ENCODE results near the gene PTPRN2. TPM values are rescaled to one million over a fixed set of nuclear protein-coding genes. Genes with fewer than 3 reads are reported as not detected.
"Not testable (repeated sequence)": the region's sequence is repeated elsewhere in the genome, so short reads cannot be mapped to it uniquely, and the experiment has no call there.

PTPRN2 gene
- total RNA-seq, 1 experiment from 2014 or later, result 1.2 TPM

GRCh38 chr7:158316466-158317031, 271.1 kb downstream of the PTPRN2 start:
- Histone ChIP-seq H3K4me1 (replicated peaks) (no peaks in the 10 kb centered on the region), H3K27me3 (replicated peaks) (no peaks in the 10 kb centered on the region), H3K4me3 (no peak overlapping the region), H3K27ac (no peak overlapping the region), H3K9me3 (replicated peaks) (peaks cover 24% of the 10 kb centered on the region), H3K36me3 (no peaks in the 10 kb centered on the region)
- no peak for DNase-seq (ENCODE audit: low read depth in 1 of 2, low spot score in 2 of 2)

DNA sequence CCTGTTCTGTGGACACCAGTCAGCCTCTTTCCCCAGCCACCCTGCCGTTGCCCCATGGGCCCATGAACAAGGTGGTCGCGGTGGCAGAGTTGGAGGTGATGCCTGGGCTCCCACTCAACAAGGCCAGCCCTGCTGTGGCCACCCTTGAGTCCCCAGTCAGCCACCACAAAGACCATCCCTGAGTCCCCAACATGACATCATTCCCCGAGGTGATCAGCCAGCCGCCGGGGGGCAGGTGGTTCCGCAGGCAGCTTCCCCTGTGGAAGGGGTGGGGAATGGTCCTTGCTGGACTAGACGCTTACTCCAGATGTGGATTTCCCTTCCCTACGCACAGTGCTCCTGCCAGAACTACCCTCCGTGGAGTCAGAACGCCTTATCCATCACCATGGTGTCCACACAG, 271.7 kb downstream of the PTPRN2 start:
- Histone ChIP-seq H3K9me3 (replicated peaks) (peaks cover 24% of the 10 kb centered on the region), H3K27ac (no peak overlapping the region), H3K4me3 (no peak overlapping the region), H3K4me1 (replicated peaks) (no peaks in the 10 kb centered on the region), H3K36me3 (no peaks in the 10 kb centered on the region), H3K27me3 (replicated peaks) (no peaks in the 10 kb centered on the region)
- DNase-seq (ENCODE audit: low read depth in 1 of 2, low spot score in 2 of 2), result peak in 1 of 2 experiments; percentile 22

- H3K9me3 ChIP-seq (replicated peaks), result peaks cover 24% of the 10 kb centered on the region
- no peak overlapping the region for H3K4me3 ChIP-seq
- no peaks in the 10 kb centered on the region for H3K36me3 ChIP-seq
- no peak overlapping the region for H3K27ac ChIP-seq
- H3K4me1 ChIP-seq (replicated peaks), result no peaks in the 10 kb centered on the region
- no peaks in the 10 kb centered on the region for H3K27me3 ChIP-seq (replicated peaks)
- DNase-seq (ENCODE audit: low read depth in 1 of 2, low spot score in 2 of 2), result peak in 1 of 2 experiments; percentile 12
Observed at GRCh38 chr7:158315326-158315725, 272.3 kb downstream of the PTPRN2 start.

DNA sequence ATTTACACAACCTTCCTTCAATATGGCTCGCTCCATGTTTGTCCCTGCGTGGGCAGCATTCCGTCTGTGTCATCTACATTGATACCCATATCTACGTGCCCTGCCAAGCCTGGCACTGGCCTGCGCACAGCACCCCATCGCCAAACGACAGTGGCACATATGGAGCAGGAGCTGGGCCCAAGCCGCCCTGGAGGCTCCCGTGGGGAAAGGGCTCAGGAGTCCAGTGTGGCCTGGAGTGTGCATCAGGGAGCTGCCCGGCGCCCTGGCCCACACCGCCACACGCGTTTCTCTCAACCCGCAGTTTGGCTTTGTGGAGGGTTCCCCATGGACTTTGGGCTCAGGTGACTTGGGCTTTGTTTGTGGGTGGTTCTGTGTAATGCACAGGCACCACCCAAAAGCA, 273.2 kb downstream of the PTPRN2 start:
- no peaks in the 10 kb centered on the region for H3K27me3 ChIP-seq (replicated peaks)
- H3K4me1 ChIP-seq (replicated peaks), result no peaks in the 10 kb centered on the region
- no peaks in the 10 kb centered on the region for H3K36me3 ChIP-seq
- peak in 1 of 2 experiments; percentile 25 for DNase-seq (ENCODE audit: low read depth in 1 of 2, low spot score in 2 of 2)
- H3K4me3 ChIP-seq, result no peak overlapping the region
- no peak overlapping the region for H3K27ac ChIP-seq
- peaks cover 24% of the 10 kb centered on the region for H3K9me3 ChIP-seq (replicated peaks)

DNA sequence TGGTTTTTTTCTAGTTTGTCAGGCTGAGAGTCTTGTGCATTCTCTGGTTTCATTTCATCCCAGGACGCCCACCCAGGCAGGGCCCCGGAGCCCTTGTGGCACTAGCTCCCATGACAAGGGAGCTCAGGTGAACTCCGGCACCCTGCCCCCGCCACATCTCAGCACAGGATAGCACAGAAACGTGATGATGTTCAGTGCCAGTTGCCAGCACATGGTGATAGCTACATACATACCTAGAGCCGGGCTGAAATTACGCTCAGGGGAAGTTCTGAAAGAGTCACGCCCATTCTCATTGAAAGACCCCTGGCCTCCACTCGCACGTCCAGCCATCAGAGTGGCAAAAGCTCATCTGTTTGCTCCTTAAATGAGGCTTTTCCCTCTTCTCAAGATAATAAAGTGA, 273.7 kb downstream of the PTPRN2 start:
- Histone ChIP-seq H3K36me3 (no peaks in the 10 kb centered on the region), H3K9me3 (replicated peaks) (peaks cover 24% of the 10 kb centered on the region)
- peak in 1 of 2 experiments; percentile 28 for DNase-seq (ENCODE audit: low read depth in 1 of 2, low spot score in 2 of 2)

DNA sequence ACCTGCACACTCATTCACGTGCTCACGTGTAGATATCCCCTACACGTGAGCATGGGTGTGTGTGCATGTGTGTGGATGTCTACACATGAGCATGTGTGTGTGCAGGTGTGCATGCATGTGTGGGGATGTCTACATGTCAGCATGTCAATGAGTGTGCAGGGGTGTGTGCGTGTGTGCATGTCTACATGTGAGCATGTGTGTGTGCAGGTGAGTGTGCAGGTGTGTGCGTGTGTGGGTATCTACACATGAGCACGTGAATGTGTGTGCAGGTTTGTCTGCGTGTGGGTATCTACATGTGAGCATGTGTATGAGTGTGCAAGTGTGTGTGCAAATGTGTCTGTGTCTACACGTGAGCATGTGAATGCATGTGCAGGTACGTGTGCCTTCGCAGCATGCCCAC, 274.8 kb downstream of the PTPRN2 start:
- peak in 1 of 2 experiments; percentile 35 for DNase-seq (ENCODE audit: low read depth in 1 of 2, low spot score in 2 of 2)

More for the DNA sequence above, 273.7 kb downstream of the PTPRN2 start:
- Histone ChIP-seq H3K27me3 (replicated peaks) (no peaks in the 10 kb centered on the region), H3K4me1 (replicated peaks) (no peaks in the 10 kb centered on the region), H3K4me3 (no peak overlapping the region), H3K27ac (no peak overlapping the region)

DNA sequence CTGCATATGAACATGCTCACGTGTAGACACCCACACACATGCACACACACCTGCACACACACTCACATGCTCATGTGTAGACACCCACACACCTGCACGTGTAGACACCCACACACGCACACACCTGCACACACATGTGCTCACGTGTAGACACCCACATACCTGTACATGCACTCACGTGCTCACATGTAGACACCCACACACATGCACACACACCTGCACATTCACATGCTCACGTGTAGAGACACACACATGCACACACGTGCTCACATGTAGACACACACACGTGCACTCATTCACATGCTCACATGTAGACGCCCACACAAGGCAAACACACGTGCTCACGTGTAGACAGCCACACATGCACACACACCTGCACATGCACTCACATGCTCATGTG, 275.8 kb downstream of the PTPRN2 start:
- Histone ChIP-seq H3K4me3 (no peak overlapping the region), H3K27ac (no peak overlapping the region), H3K4me1 (replicated peaks) (no peaks in the 10 kb centered on the region), H3K27me3 (replicated peaks) (no peaks in the 10 kb centered on the region), H3K9me3 (replicated peaks) (peaks cover 20% of the 10 kb centered on the region), H3K36me3 (no peaks in the 10 kb centered on the region)
- DNase-seq (ENCODE audit: low read depth in 1 of 2, low spot score in 2 of 2), result peak in 1 of 2 experiments; percentile 27

More for the DNA sequence above, 274.8 kb downstream of the PTPRN2 start:
- Histone ChIP-seq H3K9me3 (replicated peaks) (peaks cover 17% of the 10 kb centered on the region), H3K4me1 (replicated peaks) (no peaks in the 10 kb centered on the region), H3K36me3 (no peaks in the 10 kb centered on the region), H3K27ac (no peak overlapping the region), H3K27me3 (replicated peaks) (no peaks in the 10 kb centered on the region), H3K4me3 (no peak overlapping the region)

DNA sequence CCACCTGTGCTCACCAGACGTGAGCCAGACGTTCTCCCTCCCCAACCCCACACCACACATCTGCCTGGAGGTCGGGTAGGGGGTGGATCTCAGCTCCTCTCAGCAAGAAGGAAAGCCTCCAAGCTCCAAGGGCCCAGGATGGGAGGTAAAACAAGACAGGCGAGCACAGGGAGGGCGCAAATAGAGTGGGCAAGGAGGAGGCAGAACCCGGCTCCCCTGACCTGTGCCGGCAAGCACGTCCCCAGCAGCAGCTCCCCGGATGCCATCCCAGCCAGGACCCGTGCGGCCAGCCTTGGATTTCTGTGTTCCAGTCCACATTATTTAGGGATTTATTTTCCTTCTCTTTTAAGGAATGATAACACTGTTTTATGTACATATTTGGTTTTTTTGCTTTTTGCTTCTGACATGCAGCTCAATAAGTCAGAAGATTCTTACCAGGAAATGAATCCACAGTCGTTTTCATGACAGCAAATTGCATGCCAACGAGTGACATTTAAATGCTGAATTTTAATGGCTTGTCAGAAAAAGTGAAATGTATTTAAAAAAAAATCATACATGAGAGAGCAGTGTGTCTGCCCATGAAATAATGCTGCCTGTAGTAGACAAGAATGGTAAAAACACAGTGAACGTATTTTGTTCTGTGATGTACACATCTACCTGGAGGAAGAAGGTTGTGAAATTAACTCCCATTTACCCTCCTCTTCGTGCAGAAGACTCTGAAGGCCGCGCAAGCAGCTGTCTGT, 276.5 kb downstream of the PTPRN2 start:
- Histone ChIP-seq H3K36me3 (no peaks in the 10 kb centered on the region), H3K27me3 (replicated peaks) (no peaks in the 10 kb centered on the region), H3K27ac (no peak overlapping the region), H3K4me1 (replicated peaks) (no peaks in the 10 kb centered on the region), H3K9me3 (replicated peaks) (peaks cover 16% of the 10 kb centered on the region), H3K4me3 (no peak overlapping the region)
- peak in 1 of 2 experiments; percentile 34 for DNase-seq (ENCODE audit: low read depth in 1 of 2, low spot score in 2 of 2)

DNA sequence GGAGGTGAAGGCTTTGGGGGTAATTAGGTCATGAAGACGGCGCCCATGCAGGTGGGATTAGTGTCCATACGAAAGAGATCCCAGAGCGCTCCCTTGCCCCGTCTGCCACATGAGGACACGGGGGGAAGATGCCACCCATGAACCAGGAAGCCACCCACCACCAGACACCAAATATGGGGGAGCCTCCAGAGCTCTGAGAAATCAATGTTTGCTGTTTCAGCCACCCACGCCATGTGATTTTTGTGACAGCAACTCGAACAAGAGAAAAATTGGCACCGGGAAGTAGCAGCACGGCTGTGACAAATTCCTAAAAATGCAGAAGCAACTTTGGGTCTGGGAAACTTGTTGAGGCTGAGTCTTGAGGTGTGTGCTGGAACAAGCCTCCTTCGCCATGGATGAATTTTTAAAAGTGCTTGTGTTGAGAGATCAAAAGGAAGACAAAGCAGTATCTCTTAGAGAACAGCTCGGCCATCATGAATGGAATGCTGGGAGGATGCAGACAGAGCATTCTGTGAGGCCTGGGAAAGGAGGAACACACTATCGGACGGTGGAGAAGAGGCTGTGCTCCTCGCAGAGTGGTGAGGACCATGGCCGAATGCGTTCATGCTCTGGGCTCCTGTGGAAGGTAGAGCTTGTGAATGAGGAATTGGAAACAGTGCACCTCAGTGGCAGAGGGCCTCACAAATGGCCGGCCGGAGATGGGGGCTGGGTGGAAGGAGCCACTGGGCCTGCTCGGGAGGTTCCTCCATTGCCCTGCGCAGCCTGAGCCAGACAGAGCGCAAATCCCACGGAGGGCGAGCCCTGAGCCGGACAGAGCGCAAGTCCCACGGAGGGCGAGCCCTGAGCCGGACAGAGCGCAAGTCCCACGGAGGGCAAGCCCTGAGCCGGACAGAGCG, 277.5 kb downstream of the PTPRN2 start:
- H3K36me3 ChIP-seq, result no peaks in the 10 kb centered on the region
- H3K27me3 ChIP-seq (replicated peaks), result no peaks in the 10 kb centered on the region
- no peak overlapping the region for H3K27ac ChIP-seq
- peaks cover 13% of the 10 kb centered on the region; the same call in 1 of the 2 replicates for H3K9me3 ChIP-seq (replicated peaks)
- H3K4me3 ChIP-seq, result no peak overlapping the region
- no peaks in the 10 kb centered on the region for H3K4me1 ChIP-seq (replicated peaks)
- peak in 1 of 2 experiments; percentile 27 for DNase-seq (ENCODE audit: low read depth in 1 of 2, low spot score in 2 of 2)

- no peaks in the 10 kb centered on the region for H3K4me1 ChIP-seq (replicated peaks)
Observed at GRCh38 chr7:158308001-158308400, 279.6 kb downstream of the PTPRN2 start.

DNA sequence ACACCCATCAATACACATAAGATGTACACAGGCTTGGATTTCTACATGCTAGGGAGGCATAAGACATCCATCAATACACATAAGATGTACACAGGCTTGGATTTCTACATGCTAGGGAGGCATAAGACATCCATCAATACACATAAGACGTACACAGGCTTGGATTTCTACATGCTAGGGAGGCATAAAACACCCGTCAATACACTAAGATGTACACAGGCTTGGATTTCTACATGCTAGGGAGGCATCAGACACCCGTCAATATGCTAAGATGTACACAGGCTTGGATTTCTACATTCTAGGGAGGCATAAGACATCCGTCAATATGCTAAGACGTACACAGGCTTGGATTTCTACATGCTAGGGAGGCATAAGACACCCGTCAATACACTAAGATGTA, 283.6 kb downstream of the PTPRN2 start:
- not testable (repeated sequence) for H3K4me1 ChIP-seq (replicated peaks); H3K9me3 ChIP-seq (replicated peaks); H3K36me3 ChIP-seq; H3K4me3 ChIP-seq; H3K27me3 ChIP-seq (replicated peaks); DNase-seq (ENCODE audit: low read depth in 1 of 2, low spot score in 2 of 2); H3K27ac ChIP-seq

More at GRCh38 chr7:158308001-158308400, 279.6 kb downstream of the PTPRN2 start:
- Histone ChIP-seq H3K27ac (no peak overlapping the region), H3K4me3 (no peak overlapping the region), H3K27me3 (replicated peaks) (no peaks in the 10 kb centered on the region), H3K9me3 (replicated peaks) (peaks cover 7% of the 10 kb centered on the region; the same call in 1 of the 2 replicates), H3K36me3 (no peaks in the 10 kb centered on the region)
- DNase-seq (ENCODE audit: low read depth in 1 of 2, low spot score in 2 of 2), result no peak

- Histone ChIP-seq H3K9me3 (replicated peaks) (peaks cover 3% of the 10 kb centered on the region; the same call in 1 of the 2 replicates), H3K36me3 (no peaks in the 10 kb centered on the region), H3K4me1 (replicated peaks) (no peaks in the 10 kb centered on the region), H3K27ac (no peak overlapping the region), H3K27me3 (replicated peaks) (no peaks in the 10 kb centered on the region), H3K4me3 (no peak overlapping the region)
- DNase-seq (ENCODE audit: low read depth in 1 of 2, low spot score in 2 of 2), result no peak
Observed at GRCh38 chr7:158303121-158303520, 284.5 kb downstream of the PTPRN2 start.

DNA sequence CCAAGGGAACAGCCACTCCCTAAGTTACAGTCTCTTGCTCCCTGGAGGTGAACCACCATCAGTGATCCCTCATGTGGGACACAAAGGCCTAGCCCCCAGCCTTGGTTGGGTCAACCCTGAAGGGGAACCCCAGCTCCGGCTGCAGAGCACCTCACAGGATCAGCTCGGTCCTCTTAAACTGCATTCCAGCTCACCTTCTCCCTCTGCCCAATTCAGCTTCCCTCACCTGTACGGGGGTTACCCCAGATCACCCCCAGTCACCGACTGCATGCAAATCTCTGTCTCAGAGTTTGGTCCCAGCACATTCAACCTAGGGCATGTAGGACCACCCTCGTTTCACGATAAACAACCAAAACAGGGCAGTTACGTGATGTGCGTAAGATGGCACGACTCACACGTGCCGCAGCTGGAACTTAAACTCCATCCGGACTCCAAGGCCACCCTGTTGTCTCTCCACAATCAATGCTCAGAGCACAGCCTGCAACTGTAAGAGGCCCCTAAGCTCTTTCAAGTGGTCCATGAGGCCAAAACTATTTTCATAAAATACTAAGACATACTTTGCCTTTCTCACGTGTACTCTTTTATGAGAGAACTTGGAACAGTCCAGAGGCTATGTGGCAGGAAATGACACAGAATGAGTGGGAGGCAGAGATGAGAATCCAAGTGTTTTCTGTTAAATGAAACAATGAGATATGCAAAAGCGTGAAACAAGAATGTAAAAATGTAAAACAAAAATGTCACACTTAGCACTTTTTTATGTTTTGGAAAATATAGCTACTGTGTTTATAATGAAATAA, 285.2 kb downstream of the PTPRN2 start:
- no peak overlapping the region for H3K27ac ChIP-seq
- DNase-seq (ENCODE audit: low read depth in 1 of 2, low spot score in 2 of 2), result peak in 1 of 2 experiments; percentile 27
- H3K9me3 ChIP-seq (replicated peaks), result peaks cover under 1% of the 10 kb centered on the region; the same call in 1 of the 2 replicates
- no peaks in the 10 kb centered on the region for H3K27me3 ChIP-seq (replicated peaks)
- no peak overlapping the region for H3K4me3 ChIP-seq
- H3K4me1 ChIP-seq (replicated peaks), result no peaks in the 10 kb centered on the region
- H3K36me3 ChIP-seq, result no peaks in the 10 kb centered on the region
